NB4 (cell line): ENCODE data around the gene TUBB2B.

Experiments
- DNase-seq: peaks from one replicate; pipeline ENCODE4 v3.0.0; 2010; ENCODE audit warnings: low read depth
- H3K4me3 ChIP-seq: one replicate; pipeline ENCODE4 v1.5.1; 2011; ENCODE audit warnings: mild to moderate bottlenecking, low read depth, low read length, moderate library complexity
- CTCF ChIP-seq: IDR thresholded peaks from one replicate; pipeline ENCODE4 v1.5.1; 2012; ENCODE audit warnings: low read depth, low read length
- MAX ChIP-seq: IDR thresholded peaks from 2 replicates; pipeline ENCODE4 v1.6.1; 2011; ENCODE audit warnings: low read depth, low read length
- MYC ChIP-seq: IDR thresholded peaks from 2 replicates; pipeline ENCODE4 v1.6.1; 2011; ENCODE audit warnings: low read depth, low read length
- POLR2A ChIP-seq: IDR thresholded peaks from 2 replicates; pipeline ENCODE4 v1.6.1; 2011; ENCODE audit warnings: mild to moderate bottlenecking; ENCODE audit not compliant: insufficient read length; ENCODE audit errors: extremely low read depth

The TUBB2B gene

GRCh38 chr6:3232017-3232945, 4.8 kb upstream of the TUBB2B start:
- no peak overlapping the region for H3K4me3 ChIP-seq
- DNase-seq: no peak
- TF ChIP-seq POLR2A: no peak
- no peak for TF ChIP-seq MAX
- no peak for TF ChIP-seq MYC
- no peak for TF ChIP-seq CTCF

GRCh38 chr6:3231247-3232016, 4.0 kb upstream of the TUBB2B start:
- no peak for DNase-seq

GRCh38 chr6:3230900-3231246, 3.4 kb upstream of the TUBB2B start:
- no peak overlapping the region for H3K4me3 ChIP-seq
- DNase-seq: no peak
- TF ChIP-seq MYC: no peak
- TF ChIP-seq MAX: no peak
- no peak for TF ChIP-seq POLR2A
- no peak for TF ChIP-seq CTCF

More at GRCh38 chr6:3231247-3232016, 4.0 kb upstream of the TUBB2B start:
- H3K4me3 ChIP-seq: no peak overlapping the region
- TF ChIP-seq MYC: no peak
- TF ChIP-seq POLR2A: no peak
- TF ChIP-seq CTCF: no peak
- TF ChIP-seq MAX: no peak

GRCh38 chr6:3230256-3230882, 2.9 kb upstream of the TUBB2B start:
- H3K4me3 ChIP-seq: no peak overlapping the region
- TF ChIP-seq CTCF (no peak), MYC (no peak), MAX (no peak), POLR2A (no peak)
- DNase-seq: no peak

GRCh38 chr6:3229566-3230178, 2.2 kb upstream of the TUBB2B start:
- no peak for DNase-seq
- TF ChIP-seq POLR2A (no peak), MYC (no peak), CTCF (no peak), MAX (no peak)
- H3K4me3 ChIP-seq: no peak overlapping the region
